Measurements from ENCODE around the gene ATP13A3.
"Not testable (repeated sequence)": the region's sequence is repeated elsewhere in the genome, so short reads cannot be mapped to it uniquely, and the experiment has no call there.

Gene ATP13A3

GRCh38 chr3:194499516-194499915, 12.7 kb upstream of the ATP13A3 start:
- not testable (repeated sequence) for DNase-seq

GRCh38 chr3:194497799-194498575, 11.2 kb upstream of the ATP13A3 start:
- no peak for DNase-seq

- no peak for DNase-seq
Measured at GRCh38 chr3:194496217-194496919, 9.6 kb upstream of the ATP13A3 start.

GRCh38 chr3:194494951-194495374, 8.2 kb upstream of the ATP13A3 start:
- DNase-seq = no peak

GRCh38 chr3:194493995-194494927, 7.5 kb upstream of the ATP13A3 start:
- not testable (repeated sequence) for DNase-seq

- no peak for DNase-seq
Measured at GRCh38 chr3:194492001-194492400, 5.2 kb upstream of the ATP13A3 start.

GRCh38 chr3:194489736-194490612, 3.2 kb upstream of the ATP13A3 start:
- DNase-seq = no peak

GRCh38 chr3:194488055-194488742, 1.4 kb upstream of the ATP13A3 start:
- DNase-seq = no peak

- peak; percentile 47 for DNase-seq
Measured at GRCh38 chr3:194487289-194488054, 670 bp upstream of the ATP13A3 start.

- no peak for DNase-seq
Measured at GRCh38 chr3:194485881-194486539, 792 bp downstream of the ATP13A3 start.

GRCh38 chr3:194485468-194485880, 1.3 kb downstream of the ATP13A3 start:
- no peak for DNase-seq

- no peak for DNase-seq
Measured at GRCh38 chr3:194484614-194485013, 2.2 kb downstream of the ATP13A3 start.

GRCh38 chr3:194483850-194484249, 3.0 kb downstream of the ATP13A3 start:
- no peak for DNase-seq

GRCh38 chr3:194482830-194483229, 4.0 kb downstream of the ATP13A3 start:
- DNase-seq = not testable (repeated sequence)

GRCh38 chr3:194482196-194482593, 4.6 kb downstream of the ATP13A3 start:
- DNase-seq = no peak

GRCh38 chr3:194481525-194482195, 5.1 kb downstream of the ATP13A3 start:
- no peak for DNase-seq

- DNase-seq = no peak
Measured at GRCh38 chr3:194481103-194481502, 5.7 kb downstream of the ATP13A3 start.

- DNase-seq = no peak
Measured at GRCh38 chr3:194476784-194477183, 10.0 kb downstream of the ATP13A3 start.

- DNase-seq = no peak
Measured at GRCh38 chr3:194475978-194476377, 10.8 kb downstream of the ATP13A3 start.
